Stimulated activated naive CD4-positive, alpha-beta T cell treated with Interleukin-2 at 50 U/mL for 16 hours (primary cell): ENCODE data around the gene CEP131.
A peak's percentile ranks its signal among the peaks of the same experiment; 100 is the strongest.

Experiments
- DNase-seq: peaks from one replicate; lab custom pipeline; 2025; lab: John Stamatoyannopoulos, UW

Gene CEP131

GRCh38 chr17:81251709-81252301, 29.0 kb upstream of the CEP131 start:
- no peak for DNase-seq

GRCh38 chr17:81251094-81251708, 28.4 kb upstream of the CEP131 start:
- DNase-seq = no peak

- DNase-seq = no peak
Observed at GRCh38 chr17:81250286-81251093, 27.7 kb upstream of the CEP131 start.

- no peak for DNase-seq
Observed at GRCh38 chr17:81249223-81250040, 26.7 kb upstream of the CEP131 start.

GRCh38 chr17:81248649-81249048, 25.9 kb upstream of the CEP131 start:
- no peak for DNase-seq

GRCh38 chr17:81247339-81247990, 24.7 kb upstream of the CEP131 start:
- no peak for DNase-seq

GRCh38 chr17:81246679-81247338, 24.0 kb upstream of the CEP131 start:
- DNase-seq = no peak

GRCh38 chr17:81246343-81246670, 23.5 kb upstream of the CEP131 start:
- DNase-seq = no peak

GRCh38 chr17:81245665-81246342, 23.0 kb upstream of the CEP131 start:
- DNase-seq = no peak

- no peak for DNase-seq
Observed at GRCh38 chr17:81245024-81245664, 22.4 kb upstream of the CEP131 start.

- DNase-seq = no peak
Observed at GRCh38 chr17:81244358-81245023, 21.7 kb upstream of the CEP131 start.

GRCh38 chr17:81243333-81243664, 20.5 kb upstream of the CEP131 start:
- no peak for DNase-seq

GRCh38 chr17:81242421-81243332, 19.9 kb upstream of the CEP131 start:
- DNase-seq = no peak

- DNase-seq = peak; percentile 52
Observed at GRCh38 chr17:81241648-81242420, 19.1 kb upstream of the CEP131 start.

GRCh38 chr17:81241203-81241602, 18.4 kb upstream of the CEP131 start:
- DNase-seq = no peak

- DNase-seq = no peak
Observed at GRCh38 chr17:81240761-81241160, 18.0 kb upstream of the CEP131 start.

GRCh38 chr17:81239714-81240555, 17.2 kb upstream of the CEP131 start:
- DNase-seq = peak; percentile 50
